ENCODE results near the gene PHF2.
"Not testable (repeated sequence)": the region's sequence is repeated elsewhere in the genome, so short reads cannot be mapped to it uniquely, and the experiment has no call there.

PHF2 gene

GRCh38 chr9:93669116-93669957 lies 93.0 kb downstream of the PHF2 start:
- no peak for DNase-seq

GRCh38 chr9:93669958-93670207 lies 93.5 kb downstream of the PHF2 start:
- no peak for DNase-seq

- DNase-seq, result no peak
Observed at GRCh38 chr9:93670208-93671019, 94.0 kb downstream of the PHF2 start.

GRCh38 chr9:93671020-93671338 lies 94.6 kb downstream of the PHF2 start:
- no peak for DNase-seq

- DNase-seq, result not testable (repeated sequence)
Observed at GRCh38 chr9:93672330-93673020, 96.1 kb downstream of the PHF2 start.

- no peak for DNase-seq
Observed at GRCh38 chr9:93673021-93673838, 96.8 kb downstream of the PHF2 start.

GRCh38 chr9:93673839-93674334 lies 97.5 kb downstream of the PHF2 start:
- no peak for DNase-seq

- no peak for DNase-seq
Observed at GRCh38 chr9:93674580-93675335, 98.4 kb downstream of the PHF2 start.

- no peak for DNase-seq
Observed at GRCh38 chr9:93675336-93676150, 99.2 kb downstream of the PHF2 start.

GRCh38 chr9:93676310-93677047 lies 100.1 kb downstream of the PHF2 start:
- DNase-seq, result no peak

GRCh38 chr9:93677048-93677571 lies 100.7 kb downstream of the PHF2 start:
- DNase-seq, result no peak

- DNase-seq, result no peak
Observed at GRCh38 chr9:93677641-93678136, 101.3 kb downstream of the PHF2 start.

GRCh38 chr9:93678199-93679019 lies 102.0 kb downstream of the PHF2 start:
- no peak for DNase-seq

- DNase-seq, result no peak
Observed at GRCh38 chr9:93679536-93680442, 103.4 kb downstream of the PHF2 start.

- no peak for DNase-seq
Observed at GRCh38 chr9:93680443-93681268, 104.3 kb downstream of the PHF2 start.

- DNase-seq, result no peak
Observed at GRCh38 chr9:93681269-93682154, 105.1 kb downstream of the PHF2 start.
